Keratinocyte (primary cell): ENCODE data around the gene ANGPTL2. TPM values are rescaled to one million over a fixed set of nuclear protein-coding genes. Genes with fewer than 3 reads are reported as not detected.
"Not testable (repeated sequence)": the region's sequence is repeated elsewhere in the genome, so short reads cannot be mapped to it uniquely, and the experiment has no call there.

Experiments
- DNase-seq: peaks from one replicate; pipeline ENCODE4 v3.0.0-alpha.2; 2011; ENCODE audit warnings: low read depth, missing footprints, low spot score
- FAIRE-seq: peaks from 2 replicates; lab custom pipeline; 2011; peaks lifted over from hg19 to GRCh38; lab: Jason Lieb, UNC
- H2AFZ ChIP-seq: 2 replicates; pipeline ENCODE4 v1.6.0; 2012; ENCODE audit warnings: low read length, control low read depth, inconsistent platforms; ENCODE audit not compliant: control insufficient read depth
- H3K27ac ChIP-seq: 2 replicates; pipeline ENCODE4 v1.5.1; 2011; ENCODE audit warnings: low read length; ENCODE audit not compliant: control insufficient read depth, insufficient read depth
- H3K27me3 ChIP-seq: 3 replicates; pipeline ENCODE4 v1.6.0; 2011; ENCODE audit warnings: low read length; ENCODE audit not compliant: control insufficient read depth, insufficient read depth; ENCODE audit errors: extremely low read depth
- H3K36me3 ChIP-seq, 2 experiments: 2 replicates in 1 of 2; 3 replicates in 1 of 2; pipeline ENCODE4 v1.5.1; 2011; ENCODE audit warnings: low read length in 2 of 2, mild to moderate bottlenecking in 1 of 2; ENCODE audit not compliant: control insufficient read depth in 2 of 2, insufficient read depth in 2 of 2; ENCODE audit errors: extremely low read depth in 1 of 2
- H3K4me1 ChIP-seq: 3 replicates; pipeline ENCODE4 v1.5.1; 2011; ENCODE audit warnings: low read length; ENCODE audit not compliant: control insufficient read depth, insufficient read depth; ENCODE audit errors: extremely low read depth
- H3K4me2 ChIP-seq: 3 replicates; pipeline ENCODE4 v1.6.0; 2011; ENCODE audit warnings: low read depth, low read length; ENCODE audit not compliant: control insufficient read depth, insufficient read depth; ENCODE audit errors: extremely low read depth
- H3K4me3 ChIP-seq, 3 experiments: fragments of 200-600 bp in 1 of 3; sonication (generic) in 1 of 3; 2 replicates in 2 of 3; 3 replicates in 1 of 3; pipeline ENCODE4 v1.5.1; 2011 to 2016; ENCODE audit warnings: low read length in 3 of 3, mild to moderate bottlenecking in 3 of 3, control low read depth in 2 of 3, inconsistent platforms in 1 of 3, low read depth in 1 of 3, mixed read lengths in 1 of 3, mixed run types in 1 of 3, moderate library complexity in 1 of 3; ENCODE audit not compliant: control insufficient read depth in 2 of 3, insufficient read depth in 2 of 3; ENCODE audit errors: extremely low read depth in 1 of 3
- H3K79me2 ChIP-seq: 2 replicates; pipeline ENCODE4 v1.6.0; 2012; ENCODE audit warnings: low read length; ENCODE audit not compliant: control insufficient read depth, insufficient read depth
- H3K9ac ChIP-seq: 3 replicates; pipeline ENCODE4 v1.6.0; 2011; ENCODE audit warnings: low read length; ENCODE audit not compliant: control insufficient read depth, insufficient read depth; ENCODE audit errors: extremely low read depth
- H3K9me1 ChIP-seq: 3 replicates; pipeline ENCODE4 v1.6.0; 2011; ENCODE audit warnings: low read length; ENCODE audit not compliant: control insufficient read depth, insufficient read depth; ENCODE audit errors: extremely low read depth
- H3K9me3 ChIP-seq: 2 replicates; pipeline ENCODE4 v1.5.1; 2012; ENCODE audit warnings: low read depth, low read length; ENCODE audit not compliant: control insufficient read depth
- H4K20me1 ChIP-seq: 3 replicates; pipeline ENCODE4 v1.6.0; 2011; ENCODE audit warnings: low read length; ENCODE audit not compliant: control insufficient read depth, insufficient read depth; ENCODE audit errors: extremely low read depth
- CTCF ChIP-seq, 3 experiments: IDR thresholded peaks in 1 of 3; conservative IDR thresholded peaks in 1 of 3; optimal IDR thresholded peaks in 1 of 3; 2 replicates in 2 of 3; 3 replicates in 1 of 3; pipeline versions ENCODE3 to v1.5.1; 2011; ENCODE audit warnings: low read length in 3 of 3, mild to moderate bottlenecking in 3 of 3, moderate library complexity in 2 of 3, control low read depth in 1 of 3, inconsistent platforms in 1 of 3; ENCODE audit not compliant: insufficient read depth in 2 of 3; ENCODE audit errors: extremely low read depth in 1 of 3
- EZH2 ChIP-seq: IDR thresholded peaks from one replicate; pipeline ENCODE4 v1.6.1; 2012; ENCODE audit warnings: inconsistent platforms, mild to moderate bottlenecking, low read length, moderate library complexity
- dilution Hi-C: fragments of 300-500 bp; cut with MboI; formaldehyde crosslinking; loops from one replicate; pipeline ENCODE4 v1.7.0; 2020; ENCODE audit warnings: low sequenced_read_pairs; ENCODE audit not compliant: extremely low pct_ligation_motif_present
- polyA minus RNA-seq, 3 experiments: library from RNA; depleted of rRNA, polyadenylated mRNA; stranded (reverse); fragments of >200 nt; gene quantifications; 1 replicate in 1 of 3; 2 replicates in 1 of 3; 3 replicates in 1 of 3; pipeline ENCODE4 v1.2.3, GENCODE V29; 2011
- polyA plus RNA-seq, 5 experiments: library from polyadenylated mRNA; depleted of rRNA in 3 of 5; stranded (reverse) in 3 of 5; stranded (forward) in 1 of 5; unstranded in 1 of 5; fragments of >200 nt; gene quantifications; 1 replicate in 1 of 5; 2 replicates in 3 of 5; 3 replicates in 1 of 5; pipeline versions ENCODE4 v1.2.1 to v1.2.3, GENCODE V29; 2011 to 2012; ENCODE audit warnings: missing spikeins in 2 of 5, low read depth in 1 of 5, low replicate concordance in 1 of 5

Gene ANGPTL2
- 0.10 to 0.19 TPM (median 0.18 TPM) in 3 replicates for polyA plus RNA-seq
- polyA plus RNA-seq (2011; ENCODE audit: low read depth): not detected
- polyA plus RNA-seq (2011; cell fraction: cytosol; rRNA removed): 0.09 and 0.12 TPM in 2 replicates
- polyA plus RNA-seq (2011; cell fraction: nucleus; rRNA removed): 0.31 and 0.40 TPM in 2 replicates
- polyA plus RNA-seq (2012; ENCODE audit: low replicate concordance): 0.29 and 0.30 TPM in 2 replicates
- 0.06 to 0.23 TPM (median 0.20 TPM) in 3 replicates for polyA minus RNA-seq
- not detected for polyA minus RNA-seq (2011; cell fraction: cytosol; rRNA and poly(A)+ RNA removed)
- polyA minus RNA-seq (2011; cell fraction: nucleus; rRNA and poly(A)+ RNA removed): 0.23 and 0.32 TPM in 2 replicates

GRCh38 chr9:127122176-127123063, at the start of gene ANGPTL2:
Gene ANGPTL2, minus strand, starts transcription at chr9:127122635. Its CDS starts 13,904 bp downstream, at chr9:127108731.
- Histone ChIP-seq H3K27me3 (peaks cover 32% of the 10 kb centered on the region), H3K9me3 (no peaks in the 10 kb centered on the region), H4K20me1 (no peaks in the 10 kb centered on the region), H2AFZ (peak within 1 kb of the TSS; percentile 34), H3K9me1 (no peaks in the 10 kb centered on the region), H3K36me3 (no peaks in the 10 kb centered on the region), H3K4me1 (peaks cover 21% of the 10 kb centered on the region), H3K27ac (no peak within 1 kb of the TSS), H3K4me2 (peak within 1 kb of the TSS; percentile 74), H3K4me3 (peak within 1 kb of the TSS in 1 of 3 experiments; percentile 28), H3K79me2 (no peaks in the 10 kb centered on the region), H3K9ac (peak within 1 kb of the TSS; percentile 31)
- TF ChIP-seq CTCF (optimal IDR thresholded peaks at IDR 0.05 in 1 of 3, IDR thresholded peaks at IDR 0.05 in 1 of 3, conservative IDR thresholded peaks at IDR 0.05 in 1 of 3; ENCODE audit: extremely low read depth in 1 of 3, insufficient read depth in 2 of 3, low read length in 3 of 3): no peak
- TF ChIP-seq EZH2: no peak
- DNase-seq: no peak
- dilution Hi-C loops: no loop called here
- peak; percentile 55 for FAIRE-seq

- H3K36me3 ChIP-seq, H3K9ac ChIP-seq, FAIRE-seq, H3K79me2 ChIP-seq, H3K27ac ChIP-seq, H3K9me1 ChIP-seq, dilution Hi-C loops, H3K4me2 ChIP-seq, H4K20me1 ChIP-seq, H2AFZ ChIP-seq, H3K9me3 ChIP-seq, H3K27me3 ChIP-seq, DNase-seq, H3K4me3 ChIP-seq: not testable (repeated sequence)
- peaks cover 11% of the 10 kb centered on the region for H3K4me1 ChIP-seq
These were observed 48.9 kb upstream of the ANGPTL2 start for GRCh38 chr9:127171348-127171747.
